Fibroblast of villous mesenchyme (primary cell): ENCODE measurements around the gene WIF1. TPM values are rescaled to one million over a fixed set of nuclear protein-coding genes. Genes with fewer than 3 reads are reported as not detected.

Experiments used
- DNase-seq: peaks from one replicate; pipeline ENCODE4 v3.0.0-alpha.2; 2010; ENCODE audit warnings: low read depth
- H3K4me3 ChIP-seq: 2 replicates; pipeline ENCODE4 v1.5.1; 2011; ENCODE audit warnings: low read depth, mild to moderate bottlenecking, low read length
- CTCF ChIP-seq: IDR thresholded peaks from 2 replicates; pipeline ENCODE4 v1.5.1; 2012; ENCODE audit warnings: low read depth, mild to moderate bottlenecking, low read length; ENCODE audit not compliant: insufficient read depth
- total RNA-seq: library from RNA; depleted of rRNA; stranded (reverse); fragments of >200 nt; gene quantifications from 2 replicates; pipeline ENCODE4 v1.2.3, GENCODE V29; 2012

WIF1 gene
- total RNA-seq, 1 donor: not detected

GRCh38 chr12:65147312-65147905 lies 26.3 kb upstream of the WIF1 start:
- DNase-seq: no peak
- no peak for TF ChIP-seq CTCF
- no peak overlapping the region for H3K4me3 ChIP-seq

- DNase-seq: no peak
- H3K4me3 ChIP-seq: no peak overlapping the region
- TF ChIP-seq CTCF: no peak
Observed at GRCh38 chr12:65140738-65141137, 19.6 kb upstream of the WIF1 start.

GRCh38 chr12:65139389-65139788 lies 18.3 kb upstream of the WIF1 start:
- DNase-seq: no peak
- H3K4me3 ChIP-seq: no peak overlapping the region
- no peak for TF ChIP-seq CTCF

GRCh38 chr12:65133879-65134278 lies 12.8 kb upstream of the WIF1 start:
- no peak for DNase-seq
- TF ChIP-seq CTCF: no peak
- no peak overlapping the region for H3K4me3 ChIP-seq

GRCh38 chr12:65126482-65126881 lies 5.4 kb upstream of the WIF1 start:
- no peak for DNase-seq
- no peak for TF ChIP-seq CTCF

GRCh38 chr12:65125975-65126374 lies 4.9 kb upstream of the WIF1 start:
- H3K4me3 ChIP-seq: no peak overlapping the region
- no peak for TF ChIP-seq CTCF
- DNase-seq: no peak

More at GRCh38 chr12:65126482-65126881, 5.4 kb upstream of the WIF1 start:
- H3K4me3 ChIP-seq: no peak overlapping the region

GRCh38 chr12:65125247-65125646 lies 4.1 kb upstream of the WIF1 start:
- DNase-seq: no peak
- H3K4me3 ChIP-seq: no peak overlapping the region
- TF ChIP-seq CTCF: no peak
